Caki2 (cell line): ENCODE data around the gene TRIM59. TPM values are rescaled to one million over a fixed set of nuclear protein-coding genes. Genes with fewer than 3 reads are reported as not detected.

Experiments
- DNase-seq: peaks from one replicate; pipeline ENCODE4 v3.0.0-alpha.2; 2015; ENCODE audit warnings: low read depth
- in situ Hi-C: cut with HindIII; loops from 2 replicates; pipeline ENCODE4 v1.10.0; 2016; ENCODE audit warnings: low sequenced_read_pairs, low pct_unique_long_range_greater_than_20kb, mixed read lengths
- total RNA-seq: library from RNA; depleted of rRNA; stranded (reverse); fragments of >200 nt; shearing (Covaris generic); gene quantifications from 2 replicates; pipeline ENCODE4 v1.2.3, GENCODE V29; 2014; ENCODE audit warnings: low replicate concordance; rRNA removed

The TRIM59 gene
- total RNA-seq, 1 experiment from 2014 or later = 30.5 TPM

GRCh38 chr3:160393346-160394008, 56.1 kb downstream of the TRIM59 start:
- DNase-seq = no peak
- in situ Hi-C loops = no loop called here

- no peak for DNase-seq
- in situ Hi-C loops = no loop called here
Measured at GRCh38 chr3:160392798-160393197, 56.8 kb downstream of the TRIM59 start.

- in situ Hi-C loops = no loop called here
- DNase-seq = no peak
Measured at GRCh38 chr3:160390565-160391138, 58.9 kb downstream of the TRIM59 start.

Other genes starting within 250 kb of the TRIM59 start
- gene C3orf80, start 224.4 kb downstream of the TRIM59 start, total RNA-seq = 0.61 and 3.8 TPM in 2 replicates
- 43.1 and 91.9 TPM in 2 replicates for gene IFT80, start 50.6 kb downstream of the TRIM59 start, total RNA-seq
- 40.7 and 60.1 TPM in 2 replicates for gene SMC4, start 50.1 kb downstream of the TRIM59 start, total RNA-seq
- gene KPNA4, start 115.8 kb upstream of the TRIM59 start, total RNA-seq = 18.3 and 20.2 TPM in 2 replicates
- gene ARL14, start 227.4 kb upstream of the TRIM59 start, total RNA-seq = 0.26 TPM in 1 of 2 replicates, not detected in the other